NT2/D1 (cell line): ENCODE results near the gene SH2D1B.

Source experiments
- SUZ12 ChIP-seq: IDR thresholded peaks from 2 replicates; pipeline ENCODE4 v1.6.1; 2011; ENCODE audit not compliant: insufficient read length, insufficient read depth; ENCODE audit errors: extremely low read depth
- ZNF274 ChIP-seq: IDR thresholded peaks from 2 replicates; pipeline ENCODE4 v1.6.1; 2011; ENCODE audit warnings: mild to moderate bottlenecking, low read depth, low read length

- no peak for TF ChIP-seq ZNF274
- no peak for TF ChIP-seq SUZ12
Observed at GRCh38 chr1:162396201-162396906, 15.6 kb downstream of the SH2D1B start.
